NCI-H526 (cell line): ENCODE data around the gene TMEM163.
A peak's percentile ranks its signal among the peaks of the same experiment; 100 is the strongest.

ENCODE experiments used
- DNase-seq, 2 experiments: peaks; one replicate each; lab custom pipeline; 2025; lab: John Stamatoyannopoulos, UW

Gene TMEM163

DNA sequence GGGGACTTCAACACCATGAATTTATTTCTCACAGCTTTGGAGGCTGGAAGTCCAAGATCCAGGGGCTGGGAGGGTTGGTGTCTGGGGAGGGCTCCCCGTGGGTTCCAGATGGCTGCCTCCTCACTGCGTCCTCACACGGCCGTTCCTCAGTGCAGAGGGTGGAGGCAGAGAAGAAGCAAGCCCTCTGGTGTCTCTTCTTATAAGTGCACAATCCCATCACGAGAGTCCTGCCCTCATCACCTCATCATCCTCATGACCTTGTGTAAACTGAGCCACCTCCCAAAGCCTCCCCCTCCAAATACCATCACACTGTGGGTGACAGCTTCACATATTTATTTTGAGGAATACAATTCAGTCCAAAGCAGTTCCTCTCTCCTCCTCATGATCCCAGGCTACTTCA is 26.3 kb downstream of the TMEM163 start:
- DNase-seq = no peak

GRCh38 chr2:134690629-134691215 is 28.1 kb downstream of the TMEM163 start:
- peak; percentile 18 to 37 for DNase-seq

- DNase-seq = no peak
These were observed 29.5 kb downstream of the TMEM163 start for GRCh38 chr2:134689315-134689714.

DNA sequence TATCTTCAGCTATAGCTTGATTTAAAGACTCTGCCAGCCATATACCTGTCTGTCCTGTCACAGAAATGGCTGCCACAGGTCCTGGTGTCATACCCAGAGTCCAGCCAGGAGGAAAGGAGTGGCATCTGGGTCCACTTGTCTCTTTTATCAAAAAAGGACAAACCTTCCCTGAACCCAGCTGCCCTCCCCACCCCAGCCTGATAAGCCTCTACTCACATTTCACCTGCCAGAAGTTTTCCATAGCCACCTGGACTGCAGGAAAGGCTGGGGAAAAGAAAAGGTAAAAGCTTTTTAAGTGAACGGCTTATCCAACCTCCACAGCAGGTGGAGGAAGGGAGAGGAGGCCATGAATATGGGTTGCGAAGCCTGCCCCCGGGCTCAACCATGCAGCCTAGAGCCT is 32.8 kb downstream of the TMEM163 start:
- DNase-seq = no peak

DNA sequence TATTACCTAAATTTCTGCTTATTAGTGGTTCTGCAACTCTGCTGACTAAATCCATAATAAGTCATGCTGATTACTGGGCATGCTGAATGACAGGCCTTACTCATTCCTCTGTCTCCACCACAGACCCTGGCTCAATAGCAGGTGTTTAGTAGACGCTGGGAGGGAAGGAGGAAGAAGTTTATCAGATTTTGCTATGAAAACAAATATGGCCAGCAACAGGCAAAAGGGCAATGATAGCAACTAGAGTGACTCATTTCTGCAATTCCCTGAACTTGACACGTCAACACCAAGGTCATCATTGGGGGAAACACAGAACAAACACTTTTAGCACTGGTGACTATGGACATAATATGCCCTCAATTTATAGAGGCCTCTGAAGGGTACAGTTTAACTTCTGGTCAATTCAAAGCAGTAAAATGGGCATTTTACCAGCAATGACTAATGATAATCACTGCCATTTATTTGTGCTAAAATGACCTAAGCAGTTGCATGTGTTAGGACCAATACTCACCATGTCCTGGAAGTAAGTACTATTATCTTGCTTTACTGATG is 35.2 kb downstream of the TMEM163 start:
- DNase-seq = no peak

- DNase-seq = no peak
These were observed 36.1 kb downstream of the TMEM163 start for GRCh38 chr2:134682726-134683125.

- DNase-seq = no peak
These were observed 37.6 kb downstream of the TMEM163 start for GRCh38 chr2:134681201-134681600.

- no peak for DNase-seq
These were observed 39.1 kb downstream of the TMEM163 start for GRCh38 chr2:134679745-134680144.

DNA sequence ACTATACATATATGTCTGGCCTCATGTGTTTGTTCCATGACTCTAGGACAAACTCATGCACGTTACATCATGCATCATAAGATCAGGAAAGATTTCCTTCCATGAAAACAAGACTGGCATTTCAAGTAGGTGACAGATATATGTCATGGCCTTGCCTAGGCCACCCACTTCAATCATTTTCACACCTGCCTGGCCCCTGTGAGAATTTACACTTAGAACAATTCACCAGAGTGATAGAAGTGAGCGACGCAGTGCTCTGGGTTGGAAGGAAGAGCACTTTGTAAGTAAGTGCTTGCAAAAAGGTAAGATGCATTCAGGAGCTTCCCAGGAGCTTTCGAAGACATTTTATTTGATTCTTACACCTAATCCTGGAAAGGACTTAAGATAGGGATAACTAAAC is 39.5 kb downstream of the TMEM163 start:
- DNase-seq = no peak

- no peak for DNase-seq
These were observed 40.7 kb downstream of the TMEM163 start for GRCh38 chr2:134677856-134678756.

DNA sequence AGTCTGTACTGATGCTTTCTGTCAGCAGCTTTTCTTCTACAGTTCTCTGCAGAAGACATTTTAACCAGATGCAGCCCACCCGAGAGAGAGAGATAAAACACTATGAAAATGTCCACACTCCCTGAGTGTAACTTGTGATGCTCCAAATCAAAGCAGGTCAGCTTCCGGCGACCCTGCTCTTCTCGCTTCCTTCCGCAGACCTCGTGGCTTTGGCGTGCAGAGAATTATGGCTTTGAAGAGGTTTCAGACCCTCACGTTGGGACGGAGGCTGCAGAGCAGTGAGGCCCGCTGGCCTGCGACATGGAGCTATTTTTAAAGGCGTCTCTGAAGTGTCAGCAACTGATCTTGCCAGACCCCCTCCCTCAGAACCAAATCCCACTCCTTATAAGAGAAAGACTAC is 41.8 kb downstream of the TMEM163 start:
- DNase-seq = no peak

GRCh38 chr2:134675314-134675713 is 43.5 kb downstream of the TMEM163 start:
- DNase-seq = no peak

- no peak for DNase-seq
These were observed 44.1 kb downstream of the TMEM163 start for GRCh38 chr2:134674687-134675086.

DNA sequence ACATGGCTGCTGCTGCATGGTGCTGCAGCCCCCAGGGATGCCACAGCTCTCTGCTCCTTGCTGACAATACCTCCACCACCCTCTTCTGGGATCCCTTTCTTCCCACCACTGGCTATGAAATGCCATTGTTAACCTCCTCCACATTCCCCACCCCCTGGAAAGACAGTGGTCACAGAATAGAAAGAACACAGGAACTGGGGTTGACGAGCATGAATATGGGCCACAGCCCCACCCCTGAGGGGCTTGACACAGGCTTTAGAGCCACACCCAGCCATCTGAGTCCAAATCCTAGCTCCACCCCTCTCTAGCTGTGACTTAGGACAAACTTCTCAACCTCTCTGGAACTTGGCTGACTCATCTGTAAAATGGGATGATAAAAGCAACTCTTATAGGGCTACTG is 47.3 kb downstream of the TMEM163 start:
- no peak for DNase-seq

DNA sequence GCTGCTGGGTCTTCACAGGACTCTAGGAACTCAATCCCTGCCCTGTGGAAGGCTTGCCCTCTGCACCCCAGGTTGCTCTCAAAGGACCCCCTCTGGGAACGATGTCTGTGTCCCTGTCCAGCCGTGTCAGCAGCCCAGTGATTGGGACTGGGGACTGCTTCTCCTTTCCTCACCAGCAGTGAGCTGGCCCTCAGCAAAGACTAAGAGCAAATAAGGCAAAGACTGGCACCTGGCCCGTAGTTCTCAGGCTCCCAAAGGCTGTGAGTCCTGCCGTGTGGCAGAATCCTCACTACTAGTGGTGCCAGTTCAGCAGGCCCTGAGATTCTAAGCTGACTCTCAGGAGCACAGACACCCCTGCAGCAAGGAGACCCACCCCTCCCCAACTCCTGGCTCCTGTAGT is 47.8 kb downstream of the TMEM163 start:
- DNase-seq = no peak

GRCh38 chr2:134669731-134670669 is 48.8 kb downstream of the TMEM163 start:
- no peak for DNase-seq

- DNase-seq = no peak
These were observed 50.0 kb downstream of the TMEM163 start for GRCh38 chr2:134668821-134669220.

DNA sequence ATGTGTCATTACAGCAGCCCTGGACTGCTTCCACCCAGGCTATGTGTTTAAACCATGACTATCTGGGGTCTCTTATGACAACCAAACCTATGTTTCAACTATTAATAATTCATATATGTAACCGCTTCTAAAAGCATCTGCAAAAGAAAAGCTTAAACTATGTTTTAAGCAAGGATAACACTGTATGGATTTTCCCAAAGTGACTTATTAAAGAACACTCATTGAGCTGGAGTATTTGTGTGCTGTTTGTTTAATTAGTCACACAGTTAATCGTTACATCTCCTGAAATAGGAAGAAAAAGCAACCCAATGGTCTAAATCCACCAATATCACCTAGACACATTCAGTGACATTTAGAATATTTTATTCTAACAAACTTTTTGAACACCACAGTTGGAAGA is 51.3 kb downstream of the TMEM163 start:
- no peak for DNase-seq

DNA sequence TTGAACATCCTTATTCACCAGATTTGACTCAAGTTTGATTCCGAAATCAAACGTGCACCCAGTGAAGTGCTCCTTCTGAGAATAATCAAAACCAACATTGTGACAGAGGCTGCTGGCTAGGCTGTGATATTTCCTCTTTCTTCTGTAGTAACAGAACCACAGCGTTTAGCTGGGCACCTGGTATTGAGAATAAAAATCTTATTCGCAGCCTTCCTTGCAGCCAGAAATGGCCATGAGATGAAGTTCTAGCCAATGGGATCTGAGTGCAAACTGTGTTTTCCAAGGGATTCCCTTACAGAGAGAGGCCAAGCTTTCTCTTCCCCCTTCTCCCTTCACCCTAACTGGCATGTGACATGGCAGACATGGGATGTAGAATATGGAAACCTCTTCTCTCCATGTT is 51.7 kb downstream of the TMEM163 start:
- no peak for DNase-seq

DNA sequence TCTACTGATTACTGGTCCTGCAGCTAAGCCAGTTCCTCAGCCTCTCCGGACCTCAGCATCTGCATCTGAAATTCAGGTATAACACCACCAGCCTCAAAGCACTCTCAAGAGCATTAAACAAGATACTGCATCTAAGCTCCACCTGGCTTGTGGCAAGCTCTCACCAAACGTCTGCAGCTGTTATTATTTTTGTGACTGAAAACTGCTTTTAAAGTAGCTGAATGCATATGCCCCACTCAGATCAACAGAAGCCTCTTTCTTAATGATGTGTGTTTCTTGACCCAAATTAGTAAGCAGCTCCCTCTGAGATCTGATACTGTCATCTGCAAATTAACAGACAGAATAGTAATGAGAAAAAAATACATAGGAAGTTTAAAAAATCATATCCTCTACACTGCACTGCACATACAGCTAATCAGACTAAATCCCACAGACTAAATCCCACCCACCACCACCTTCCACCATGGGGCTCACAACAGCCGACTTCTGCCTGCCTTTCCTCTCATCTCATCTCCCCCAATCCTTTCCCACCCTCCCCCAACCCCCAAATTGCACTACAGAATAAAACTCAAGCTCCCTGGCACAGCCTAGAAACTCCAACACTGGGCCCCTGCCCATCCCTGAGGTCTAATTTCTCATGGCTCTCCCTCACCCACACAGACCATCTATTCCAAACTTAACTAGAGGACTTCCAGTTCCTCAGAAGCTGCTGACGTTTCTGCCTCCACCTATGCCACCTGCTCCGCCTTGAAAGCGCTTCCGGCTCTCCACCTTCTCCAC is 52.9 kb downstream of the TMEM163 start:
- DNase-seq = no peak
